HepG2 (cell line): Measurements from ENCODE around the gene PCBP1. TPM values are rescaled to one million over a fixed set of nuclear protein-coding genes. Genes with fewer than 3 reads are reported as not detected.
A peak's percentile ranks its signal among the peaks of the same experiment; 100 is the strongest.

Experiments
- CENPX ChIP-seq: sonication (generic); formaldehyde crosslinking; IDR thresholded peaks from 2 replicates; pipeline ENCODE4 v1.9.0; 2021; ENCODE audit warnings: mild to moderate bottlenecking, missing genetic modification reagents, moderate library complexity
- HMG20A ChIP-seq: IDR thresholded peaks from 2 replicates; pipeline ENCODE4 v1.6.1; 2016; ENCODE audit warnings: borderline replicate concordance
- HMGA1 ChIP-seq: sonication (generic); formaldehyde crosslinking; conservative IDR thresholded peaks from 2 replicates; pipeline ENCODE4 v1.4.0; 2020; ENCODE audit warnings: missing genetic modification reagents
- HNRNPLL ChIP-seq: fragments of 200-400 bp; formaldehyde crosslinking; IDR thresholded peaks from 2 replicates; pipeline ENCODE4 v1.6.1; 2017; ENCODE audit warnings: mild to moderate bottlenecking, low read depth, low read length; ENCODE audit not compliant: poor library complexity, severe bottlenecking
- LCORL ChIP-seq, 2 experiments: fragments of 450-650 bp in 1 of 2; sonication (generic) in 1 of 2; formaldehyde crosslinking in 1 of 2; IDR thresholded peaks; 2 replicates each; pipeline versions ENCODE4 v1.5.0 to v1.6.1; 2017 to 2020; ENCODE audit warnings: antibody characterized with exemption in 1 of 2, missing genetic modification reagents in 1 of 2
- MTF2 ChIP-seq: sonication (generic); formaldehyde crosslinking; IDR thresholded peaks from 2 replicates; pipeline ENCODE4 v1.5.0; 2020; ENCODE audit warnings: missing genetic modification reagents, borderline replicate concordance
- PLSCR1 ChIP-seq: sonication (generic); formaldehyde crosslinking; IDR thresholded peaks from 2 replicates; pipeline ENCODE4 v1.5.0; 2020; ENCODE audit warnings: missing genetic modification reagents, mild to moderate bottlenecking, borderline replicate concordance
- PRPF4 ChIP-seq: fragments of 200-400 bp; formaldehyde crosslinking; IDR thresholded peaks from 2 replicates; pipeline ENCODE4 v1.6.1; 2016; ENCODE audit warnings: low read length, low read depth; ENCODE audit not compliant: poor library complexity, severe bottlenecking
- SAFB2 ChIP-seq: sonication (generic); formaldehyde crosslinking; IDR thresholded peaks from 2 replicates; pipeline ENCODE4 v1.5.1; 2020; ENCODE audit warnings: missing genetic modification reagents, low read depth, mild to moderate bottlenecking, borderline replicate concordance
- SAP130 ChIP-seq: IDR thresholded peaks from 2 replicates; pipeline ENCODE4 v1.6.1; 2016; ENCODE audit warnings: low read depth
- TBX3 ChIP-seq: fragments of 450-650 bp; IDR thresholded peaks from 2 replicates; pipeline ENCODE4 v1.6.1; 2017; ENCODE audit warnings: antibody characterized with exemption, mild to moderate bottlenecking, inconsistent platforms, borderline replicate concordance
- TMF1 ChIP-seq: sonication (generic); formaldehyde crosslinking; IDR thresholded peaks from 2 replicates; pipeline ENCODE4 v1.8.1; 2022; ENCODE audit warnings: low read depth, missing genetic modification reagents
- ZNF616 ChIP-seq: sonication (generic); formaldehyde crosslinking; IDR thresholded peaks from 2 replicates; pipeline ENCODE4 v1.5.0; 2020; ENCODE audit warnings: low read depth, mild to moderate bottlenecking, missing genetic modification reagents
- polyA plus RNA-seq, 8 experiments: library from polyadenylated mRNA; depleted of rRNA in 3 of 8; stranded (reverse) in 7 of 8; unstranded in 1 of 8; fragments of >200 nt; fragmentation: Illumina TruSeq in 4 of 8; extraction: Trizol in 4 of 8; gene quantifications; 2 replicates each; pipeline versions ENCODE4 v1.2.1 to v1.2.3, GENCODE V29; 2011 to 2016; ENCODE audit warnings: low read depth in 4 of 8, missing spikeins in 1 of 8, mixed read lengths in 1 of 8; ENCODE audit not compliant: insufficient read depth in 1 of 8
- total RNA-seq, 5 experiments: library from RNA; depleted of rRNA; stranded (reverse); fragments of >200 nt; fragmentation: Illumina TruSeq; extraction: Trizol; gene quantifications; 2 replicates each; pipeline ENCODE4 v1.2.3, GENCODE V29; 2016; ENCODE audit warnings: low read depth in 1 of 5
- TF ChIP-seq, protein P1 (sequence below): sonication (generic); formaldehyde crosslinking; conservative IDR thresholded peaks from 2 replicates; pipeline ENCODE4 v1.4.0; 2020; ENCODE audit warnings: missing genetic modification reagents
- TF ChIP-seq, protein P2 (sequence below): sonication (generic); formaldehyde crosslinking; IDR thresholded peaks from 2 replicates; pipeline ENCODE4 v1.4.0; 2020; ENCODE audit warnings: missing genetic modification reagents
- TF ChIP-seq, protein P3 (sequence below): sonication (generic); formaldehyde crosslinking; IDR thresholded peaks from 2 replicates; pipeline ENCODE4 v1.4.0; 2020; ENCODE audit warnings: missing genetic modification reagents
- TF ChIP-seq, protein P4 (sequence below): sonication (generic); formaldehyde crosslinking; IDR thresholded peaks from 2 replicates; pipeline ENCODE4 v1.5.1; 2020; ENCODE audit warnings: missing genetic modification reagents, mild to moderate bottlenecking, borderline replicate concordance
- TF ChIP-seq, protein P5 (sequence below): sonication (generic); formaldehyde crosslinking; IDR thresholded peaks from 2 replicates; pipeline ENCODE4 v1.4.0; 2020; ENCODE audit warnings: missing genetic modification reagents; ENCODE audit errors: not compliant biosample characterization

Gene PCBP1
- total and polyA plus RNA-seq, 2 of the 13 experiments (the other 11 are each of a cell fraction or from before 2014, with no cell fraction given), result 32.0 to 137 TPM

GRCh38 chr2:70087702-70088597 is 673 bp downstream of the PCBP1 start (continued):
- TF ChIP-seq, protein P1, sequence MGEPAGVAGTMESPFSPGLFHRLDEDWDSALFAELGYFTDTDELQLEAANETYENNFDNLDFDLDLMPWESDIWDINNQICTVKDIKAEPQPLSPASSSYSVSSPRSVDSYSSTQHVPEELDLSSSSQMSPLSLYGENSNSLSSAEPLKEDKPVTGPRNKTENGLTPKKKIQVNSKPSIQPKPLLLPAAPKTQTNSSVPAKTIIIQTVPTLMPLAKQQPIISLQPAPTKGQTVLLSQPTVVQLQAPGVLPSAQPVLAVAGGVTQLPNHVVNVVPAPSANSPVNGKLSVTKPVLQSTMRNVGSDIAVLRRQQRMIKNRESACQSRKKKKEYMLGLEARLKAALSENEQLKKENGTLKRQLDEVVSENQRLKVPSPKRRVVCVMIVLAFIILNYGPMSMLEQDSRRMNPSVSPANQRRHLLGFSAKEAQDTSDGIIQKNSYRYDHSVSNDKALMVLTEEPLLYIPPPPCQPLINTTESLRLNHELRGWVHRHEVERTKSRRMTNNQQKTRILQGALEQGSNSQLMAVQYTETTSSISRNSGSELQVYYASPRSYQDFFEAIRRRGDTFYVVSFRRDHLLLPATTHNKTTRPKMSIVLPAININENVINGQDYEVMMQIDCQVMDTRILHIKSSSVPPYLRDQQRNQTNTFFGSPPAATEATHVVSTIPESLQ (CRISPR knock-in tag), result no peak
- TF ChIP-seq, protein P2, sequence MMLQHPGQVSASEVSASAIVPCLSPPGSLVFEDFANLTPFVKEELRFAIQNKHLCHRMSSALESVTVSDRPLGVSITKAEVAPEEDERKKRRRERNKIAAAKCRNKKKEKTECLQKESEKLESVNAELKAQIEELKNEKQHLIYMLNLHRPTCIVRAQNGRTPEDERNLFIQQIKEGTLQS (CRISPR knock-in tag), result peak; percentile 29
- TF ChIP-seq, protein P3, sequence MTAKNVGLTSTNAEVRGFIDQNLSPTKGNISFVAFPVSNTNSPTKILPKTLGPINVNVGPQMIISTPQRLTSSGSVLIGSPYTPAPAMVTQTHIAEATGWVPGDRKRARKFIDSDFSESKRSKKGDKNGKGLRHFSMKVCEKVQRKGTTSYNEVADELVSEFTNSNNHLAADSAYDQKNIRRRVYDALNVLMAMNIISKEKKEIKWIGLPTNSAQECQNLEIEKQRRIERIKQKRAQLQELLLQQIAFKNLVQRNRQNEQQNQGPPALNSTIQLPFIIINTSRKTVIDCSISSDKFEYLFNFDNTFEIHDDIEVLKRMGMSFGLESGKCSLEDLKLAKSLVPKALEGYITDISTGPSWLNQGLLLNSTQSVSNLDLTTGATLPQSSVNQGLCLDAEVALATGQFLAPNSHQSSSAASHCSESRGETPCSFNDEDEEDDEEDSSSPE (CRISPR knock-in tag), result peak; percentile 49; the same call in 1 of the 2 replicates
- TF ChIP-seq HNRNPLL (peak; percentile 73), SAP130 (CRISPR knock-in tag) (peak; percentile 75), PLSCR1 (CRISPR knock-in tag) (no peak; the same call in 1 of the 2 replicates), TBX3 (no peak), CENPX (CRISPR knock-in tag) (no peak), TMF1 (CRISPR knock-in tag) (peak; percentile 1; the same call in 1 of the 2 replicates), HMGA1 (CRISPR knock-in tag) (no peak), MTF2 (no peak), HMG20A (CRISPR knock-in tag) (no peak), LCORL (IDR thresholded peaks at IDR 0.05) (no peak), LCORL (CRISPR knock-in tag; IDR thresholded peaks at IDR 0.05) (peak; percentile 43; the same call in 1 of the 2 replicates), SAFB2 (CRISPR knock-in tag) (peak; percentile 97; the same call in 1 of the 2 replicates), ZNF616 (CRISPR knock-in tag) (peak; percentile 75; the same call in 1 of the 2 replicates), PRPF4 (peak; percentile 61)
- TF ChIP-seq, protein P4, sequence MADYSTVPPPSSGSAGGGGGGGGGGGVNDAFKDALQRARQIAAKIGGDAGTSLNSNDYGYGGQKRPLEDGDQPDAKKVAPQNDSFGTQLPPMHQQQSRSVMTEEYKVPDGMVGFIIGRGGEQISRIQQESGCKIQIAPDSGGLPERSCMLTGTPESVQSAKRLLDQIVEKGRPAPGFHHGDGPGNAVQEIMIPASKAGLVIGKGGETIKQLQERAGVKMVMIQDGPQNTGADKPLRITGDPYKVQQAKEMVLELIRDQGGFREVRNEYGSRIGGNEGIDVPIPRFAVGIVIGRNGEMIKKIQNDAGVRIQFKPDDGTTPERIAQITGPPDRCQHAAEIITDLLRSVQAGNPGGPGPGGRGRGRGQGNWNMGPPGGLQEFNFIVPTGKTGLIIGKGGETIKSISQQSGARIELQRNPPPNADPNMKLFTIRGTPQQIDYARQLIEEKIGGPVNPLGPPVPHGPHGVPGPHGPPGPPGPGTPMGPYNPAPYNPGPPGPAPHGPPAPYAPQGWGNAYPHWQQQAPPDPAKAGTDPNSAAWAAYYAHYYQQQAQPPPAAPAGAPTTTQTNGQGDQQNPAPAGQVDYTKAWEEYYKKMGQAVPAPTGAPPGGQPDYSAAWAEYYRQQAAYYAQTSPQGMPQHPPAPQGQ (CRISPR knock-in tag), result 0 out of 2 replicates have a peak, but pooled peaks have one; percentile 16
- TF ChIP-seq, protein P5, sequence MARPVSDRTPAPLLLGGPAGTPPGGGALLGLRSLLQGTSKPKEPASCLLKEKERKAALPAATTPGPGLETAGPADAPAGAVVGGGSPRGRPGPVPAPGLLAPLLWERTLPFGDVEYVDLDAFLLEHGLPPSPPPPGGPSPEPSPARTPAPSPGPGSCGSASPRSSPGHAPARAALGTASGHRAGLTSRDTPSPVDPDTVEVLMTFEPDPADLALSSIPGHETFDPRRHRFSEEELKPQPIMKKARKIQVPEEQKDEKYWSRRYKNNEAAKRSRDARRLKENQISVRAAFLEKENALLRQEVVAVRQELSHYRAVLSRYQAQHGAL (CRISPR knock-in tag), result peak; percentile 87
